AG04450 (cell line): ENCODE measurements around the gene ALOX15. TPM values are rescaled to one million over a fixed set of nuclear protein-coding genes. Genes with fewer than 3 reads are reported as not detected.
"Not testable (repeated sequence)": the region's sequence is repeated elsewhere in the genome, so short reads cannot be mapped to it uniquely, and the experiment has no call there.

ENCODE experiments used
- CTCF ChIA-PET: fragments of 300-600, 350-600 bp; formaldehyde crosslinking; extraction: SDS; loops from one replicate; lab custom pipeline; 2022; ENCODE audit warnings: antibody characterized with exemption, inconsistent platforms; lab: Charles Lee
- POLR2A ChIA-PET: fragments of 350-600 bp; formaldehyde crosslinking; extraction: SDS; loops from one replicate; lab custom pipeline; 2021; ENCODE audit warnings: antibody characterized with exemption, inconsistent platforms; lab: Yijun Ruan, JAX
- DNase-seq: peaks from one replicate; pipeline ENCODE4 v3.0.0-alpha.2; 2011; ENCODE audit warnings: low read depth, low spot score
- H3K27ac ChIP-seq: one replicate; pipeline ENCODE4 v1.5.1; 2012; ENCODE audit warnings: low read depth, low read length, control low read depth
- H3K27me3 ChIP-seq: one replicate; pipeline ENCODE4 v1.6.0; 2012; ENCODE audit warnings: low read length; ENCODE audit not compliant: control insufficient read depth, insufficient read depth
- H3K4me3 ChIP-seq: 2 replicates; pipeline ENCODE4 v1.5.1; 2011; ENCODE audit warnings: mild to moderate bottlenecking, low read depth, low read length, control low read depth
- H3K9me3 ChIP-seq: 2 replicates; pipeline ENCODE4 v1.5.1; 2012; ENCODE audit warnings: low read length; ENCODE audit not compliant: control insufficient read depth, insufficient read depth
- CTCF ChIP-seq: IDR thresholded peaks from 2 replicates; pipeline ENCODE4 v1.5.1; 2011; ENCODE audit warnings: low read depth, low read length, control low read depth, inconsistent platforms
- polyA plus RNA-seq: library from polyadenylated mRNA; depleted of rRNA; stranded (reverse); fragments of >200 nt; gene quantifications from 2 replicates; pipeline ENCODE4 v1.2.3, GENCODE V29; 2011

ALOX15 gene
- polyA plus RNA-seq, 1 experiment: not detected

- ChIA-PET POLR2A (interaction anchor here (1.2 kb wide), 1 partner anchor 33 kb away, joined by 4 read pairs; no protein-coding TSS in a partner anchor), CTCF (interaction anchor here (6.6 kb wide), 1 partner anchor 66 kb away, joined by 57 read pairs; no protein-coding TSS in a partner anchor)
- no peaks in the 10 kb centered on the region; the same call in 1 of the 2 replicates for H3K9me3 ChIP-seq
- DNase-seq: no peak
- peaks cover 35% of the 10 kb centered on the region for H3K27me3 ChIP-seq
- no peak for TF ChIP-seq CTCF
- no peak overlapping the region for H3K4me3 ChIP-seq
- no peak overlapping the region for H3K27ac ChIP-seq
Measured at GRCh38 chr17:4632581-4632920, 8.9 kb downstream of the ALOX15 start.

GRCh38 chr17:4631836-4632580, 9.5 kb downstream of the ALOX15 start:
- ChIA-PET CTCF (interaction anchor here (6.6 kb wide), 1 partner anchor 66 kb away, joined by 57 read pairs; no protein-coding TSS in a partner anchor), POLR2A (interaction anchor here (0.5 to 1.2 kb wide), 2 partner anchors 33 to 180 kb away, joined by 4 read pairs; no protein-coding TSS in a partner anchor)
- TF ChIP-seq CTCF: no peak
- Histone ChIP-seq H3K27ac (no peak overlapping the region), H3K4me3 (no peak overlapping the region), H3K9me3 (no peaks in the 10 kb centered on the region; the same call in 1 of the 2 replicates), H3K27me3 (peaks cover 34% of the 10 kb centered on the region)
- no peak for DNase-seq

GRCh38 chr17:4631431-4631830, 10.0 kb downstream of the ALOX15 start:
- no peak overlapping the region for H3K27ac ChIP-seq
- no peak for TF ChIP-seq CTCF
- no peak for DNase-seq
- peaks cover 30% of the 10 kb centered on the region for H3K27me3 ChIP-seq
- POLR2A ChIA-PET: interaction anchor here (1.2 kb wide), 1 partner anchor 32 kb away, joined by 4 read pairs; no protein-coding TSS in a partner anchor
- CTCF ChIA-PET: interaction anchor here (6.6 kb wide), 1 partner anchor 65 kb away, joined by 57 read pairs; no protein-coding TSS in a partner anchor
- H3K4me3 ChIP-seq: no peak overlapping the region
- H3K9me3 ChIP-seq: no peaks in the 10 kb centered on the region; the same call in 1 of the 2 replicates

- no peak for TF ChIP-seq CTCF
- no peaks in the 10 kb centered on the region for H3K9me3 ChIP-seq
- no peak for DNase-seq
- ChIA-PET POLR2A (no interaction called here), CTCF (interaction anchor here (0.6 to 6.3 kb wide), 13 partner anchors 12 to 577 kb away, joined by 3 to 295 read pairs (median 3); no protein-coding TSS in a partner anchor)
- H3K4me3 ChIP-seq: no peak overlapping the region
- peaks cover 10% of the 10 kb centered on the region for H3K27me3 ChIP-seq
- no peak overlapping the region for H3K27ac ChIP-seq
Measured at GRCh38 chr17:4626734-4627256, 14.7 kb downstream of the ALOX15 start.

- TF ChIP-seq CTCF: no peak
- H3K27me3 ChIP-seq: peaks cover 9% of the 10 kb centered on the region
- no peak overlapping the region for H3K4me3 ChIP-seq
- CTCF ChIA-PET: interaction anchor here (0.8 to 6.3 kb wide), 10 partner anchors 9 to 204 kb away, joined by 3 to 295 read pairs (median 4); partner anchors contain the start of gene GGT6
- no peaks in the 10 kb centered on the region for H3K9me3 ChIP-seq
- H3K27ac ChIP-seq: no peak overlapping the region
- no peak for DNase-seq
- POLR2A ChIA-PET: no interaction called here
Measured at GRCh38 chr17:4625181-4625617, 16.3 kb downstream of the ALOX15 start.

GRCh38 chr17:4624451-4624911, 17.0 kb downstream of the ALOX15 start:
- H3K4me3 ChIP-seq, H3K27ac ChIP-seq, H3K9me3 ChIP-seq, H3K27me3 ChIP-seq, POLR2A ChIA-PET, DNase-seq: not testable (repeated sequence)
- CTCF ChIA-PET: interaction anchor here (0.5 to 6.3 kb wide), 7 partner anchors 10 to 204 kb away, joined by 3 to 295 read pairs (median 5); no protein-coding TSS in a partner anchor
